ENCODE results near the gene STRADB.
"Not testable (repeated sequence)": the region's sequence is repeated elsewhere in the genome, so short reads cannot be mapped to it uniquely, and the experiment has no call there.

Gene STRADB

DNA sequence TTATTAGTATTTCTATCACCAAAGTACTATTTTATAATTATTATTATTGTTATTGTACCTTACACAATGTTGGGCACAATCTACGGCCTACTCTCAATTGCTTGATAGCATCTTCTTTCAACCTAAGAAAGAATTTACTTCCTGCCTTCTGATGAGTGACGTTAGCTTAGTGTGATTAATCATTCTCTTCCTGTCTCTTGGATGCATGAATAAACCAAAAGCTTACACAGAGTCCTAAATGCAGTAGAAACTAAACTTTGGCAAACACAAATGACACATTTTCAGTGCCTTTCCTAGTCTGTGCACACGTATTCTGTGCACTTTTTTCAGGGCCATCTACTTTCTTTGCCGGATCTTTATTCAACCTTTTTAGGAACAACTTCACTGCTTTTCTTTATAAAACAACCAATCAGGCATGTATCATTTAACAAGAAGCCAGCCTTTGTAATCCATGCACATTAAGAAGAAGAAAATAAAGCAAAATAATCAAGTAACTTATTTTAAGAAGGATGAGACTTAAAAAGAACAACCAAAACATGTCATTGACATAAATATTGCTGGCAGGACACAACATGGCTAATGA, 19.4 kb upstream of the STRADB start:
- no peak for DNase-seq

DNA sequence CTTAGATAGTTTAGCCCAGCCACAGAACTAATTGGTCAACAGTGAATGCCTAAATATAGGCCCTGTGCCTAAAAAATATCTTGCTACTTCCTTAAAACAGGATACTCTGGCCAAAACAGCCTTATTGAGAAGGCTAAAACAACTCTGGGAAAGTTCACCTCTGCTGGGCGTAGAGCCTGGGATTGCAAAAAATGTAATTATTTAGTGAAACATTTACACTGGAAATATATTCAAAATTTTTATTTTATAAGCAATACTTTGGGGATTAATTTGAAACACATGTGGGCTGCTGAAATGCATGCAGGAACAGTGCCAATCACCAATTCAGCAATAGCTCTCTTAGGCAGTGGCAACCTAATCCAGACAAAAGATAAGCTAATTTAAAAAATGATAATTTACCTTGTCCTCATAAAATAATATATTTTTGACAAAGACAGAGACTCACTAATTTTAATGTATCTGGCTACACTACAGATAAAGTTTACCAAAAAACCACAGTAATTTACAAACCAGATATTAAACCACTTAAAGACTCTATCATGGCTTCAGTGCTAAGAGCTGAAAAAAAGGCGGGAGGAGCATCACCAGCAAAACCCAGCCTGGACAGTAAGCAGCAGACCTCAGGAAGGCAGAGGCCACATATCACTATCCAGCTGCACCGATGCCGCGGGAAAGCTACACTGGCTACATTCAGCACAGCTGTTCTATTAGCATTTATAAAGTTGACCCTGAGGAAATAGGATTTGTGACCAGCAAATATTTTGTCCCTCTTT, 18.7 kb upstream of the STRADB start:
- DNase-seq: no peak

DNA sequence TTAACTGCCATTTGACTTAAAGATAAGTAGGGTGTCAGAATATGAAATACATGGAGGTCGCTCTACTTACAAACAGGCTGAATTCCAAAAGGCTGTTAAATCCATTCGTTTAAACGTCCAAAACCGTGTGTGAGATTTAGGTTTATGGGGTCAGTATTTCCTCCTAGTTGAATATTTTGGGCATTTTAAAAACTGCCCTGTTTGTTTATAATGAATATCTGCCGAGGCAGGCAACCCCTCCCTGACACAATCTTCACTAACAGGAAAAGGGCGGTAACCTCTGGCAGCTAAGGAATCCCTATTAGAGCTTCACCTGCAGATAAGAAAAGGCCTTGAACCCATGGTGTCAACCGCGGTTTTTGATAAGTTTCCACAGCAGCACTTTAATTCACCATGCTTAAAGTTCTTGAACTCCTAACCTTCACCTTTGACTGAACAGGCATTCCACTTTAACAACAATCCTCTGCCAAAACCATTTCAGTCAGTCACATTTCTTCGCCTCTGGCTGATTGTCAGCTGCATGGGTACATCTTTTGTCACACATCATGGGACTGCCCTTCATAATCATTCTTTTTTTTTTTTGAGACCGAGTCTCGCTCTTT, 18.0 kb upstream of the STRADB start:
- DNase-seq: no peak

DNA sequence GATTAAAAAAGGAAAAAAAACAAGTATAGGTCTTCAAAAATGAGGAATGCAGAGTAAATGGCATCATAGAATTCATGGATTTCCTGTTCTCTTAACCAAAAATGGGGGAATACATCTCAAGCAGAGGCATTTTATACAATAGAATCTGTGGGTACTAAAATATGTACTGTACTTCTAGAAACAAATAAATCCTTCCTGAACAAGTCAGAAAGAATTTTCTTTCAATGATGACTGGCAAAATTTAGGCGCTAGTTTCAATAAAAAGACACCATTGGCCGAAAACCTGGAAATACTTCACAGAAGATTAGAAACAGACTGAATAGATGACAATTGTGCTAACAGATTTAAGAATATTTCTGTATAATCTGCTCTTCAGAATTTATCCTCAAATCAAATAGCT, 15.4 kb upstream of the STRADB start:
- DNase-seq: no peak

DNA sequence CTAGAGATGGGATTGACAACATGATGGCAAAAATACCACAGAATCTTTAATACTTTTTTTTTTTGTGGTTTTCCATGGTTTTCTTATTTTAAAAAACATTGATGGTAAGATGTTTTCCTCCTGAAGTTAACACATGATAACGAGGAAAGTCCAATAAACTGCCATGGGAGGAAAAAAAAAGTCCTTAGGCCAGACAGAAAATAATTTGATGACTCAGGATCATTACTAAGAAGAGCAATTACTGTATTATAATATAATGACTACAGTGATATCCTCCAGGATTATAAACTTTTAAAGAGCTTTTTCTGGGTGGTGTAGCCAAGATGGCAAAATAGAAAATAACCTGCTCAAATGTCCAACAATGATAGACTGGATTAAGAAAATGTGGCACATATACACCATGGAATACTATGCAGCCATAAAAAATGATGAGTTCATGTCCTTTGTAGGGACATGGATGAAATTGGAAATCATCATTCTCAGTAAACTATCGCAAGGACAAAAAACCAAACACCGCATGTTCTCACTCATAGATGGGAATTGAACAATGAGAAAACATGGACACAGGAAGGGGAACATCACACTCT, 12.1 kb upstream of the STRADB start:
- not testable (repeated sequence) for DNase-seq

DNA sequence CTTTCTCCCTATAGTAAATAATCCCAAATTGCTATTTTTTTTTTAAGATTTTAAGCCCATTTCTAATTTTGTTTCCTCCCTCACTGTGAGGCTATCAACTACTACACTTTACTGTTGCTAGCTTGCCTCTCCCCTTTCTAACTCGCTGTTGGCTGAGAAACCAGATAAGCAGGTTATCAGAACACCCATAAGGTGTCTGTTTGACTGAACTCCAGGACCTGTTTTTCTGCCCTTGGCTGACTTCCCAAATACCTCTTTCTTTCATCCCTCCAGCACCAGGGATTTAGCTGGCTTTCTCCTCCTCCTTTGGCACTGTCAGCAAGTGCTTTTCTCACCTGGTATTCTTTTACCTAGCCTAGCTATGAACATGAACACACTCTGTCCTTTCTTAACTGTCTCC, 11.4 kb upstream of the STRADB start:
- DNase-seq: peak; percentile 52

DNA sequence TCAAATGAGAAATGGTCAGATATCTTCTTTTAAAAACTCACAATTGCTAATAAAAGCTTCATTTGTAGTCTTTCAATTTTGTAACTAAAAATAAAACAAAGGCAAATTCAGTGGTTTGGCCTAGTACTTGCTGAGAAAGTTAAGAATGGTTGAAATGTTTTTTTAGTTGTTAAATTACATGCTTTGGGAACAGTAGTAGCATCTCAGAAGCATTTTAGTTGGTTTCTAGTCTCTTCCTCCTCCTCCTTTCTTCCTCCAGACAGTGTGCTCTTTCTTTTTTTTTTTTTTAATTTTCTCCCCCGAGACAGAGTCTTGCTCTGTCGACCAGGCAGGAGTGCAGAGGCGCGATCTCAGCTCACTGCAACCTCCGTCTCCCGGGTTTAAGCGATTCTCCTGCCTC, 10.1 kb upstream of the STRADB start:
- no peak for DNase-seq

DNA sequence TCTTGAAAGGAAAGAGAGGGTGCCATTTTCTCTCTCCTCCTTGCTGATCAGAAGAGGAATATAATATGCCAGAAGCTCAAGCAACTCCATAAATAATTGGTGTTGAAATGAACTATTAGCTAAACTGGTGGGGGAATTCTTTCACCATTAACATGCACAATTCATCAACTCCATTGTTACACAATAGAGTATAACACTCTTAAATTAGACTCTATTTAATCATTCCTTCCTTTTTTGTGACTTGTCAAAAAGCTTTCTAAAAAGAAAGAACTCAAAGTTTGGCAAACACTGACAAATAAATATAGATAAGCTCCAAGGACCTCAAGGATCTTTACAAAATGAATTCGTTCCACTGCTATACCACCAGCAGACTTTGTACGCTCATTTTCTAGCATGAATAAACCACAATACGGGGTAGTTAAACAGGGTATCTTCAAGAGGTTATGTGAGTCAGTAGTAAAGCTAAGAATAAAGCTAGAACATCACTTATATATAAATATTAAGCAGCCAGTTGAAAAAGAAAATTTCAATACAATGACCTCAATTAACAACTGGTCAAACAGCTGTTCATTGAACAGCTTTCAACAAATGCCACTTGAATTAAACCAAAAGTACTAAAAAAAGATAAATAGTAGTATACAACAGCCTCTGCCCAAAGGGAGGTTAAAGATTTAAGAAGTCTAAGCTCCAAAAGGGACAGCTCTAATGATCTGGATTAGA, 6.6 kb upstream of the STRADB start:
- no peak for DNase-seq

DNA sequence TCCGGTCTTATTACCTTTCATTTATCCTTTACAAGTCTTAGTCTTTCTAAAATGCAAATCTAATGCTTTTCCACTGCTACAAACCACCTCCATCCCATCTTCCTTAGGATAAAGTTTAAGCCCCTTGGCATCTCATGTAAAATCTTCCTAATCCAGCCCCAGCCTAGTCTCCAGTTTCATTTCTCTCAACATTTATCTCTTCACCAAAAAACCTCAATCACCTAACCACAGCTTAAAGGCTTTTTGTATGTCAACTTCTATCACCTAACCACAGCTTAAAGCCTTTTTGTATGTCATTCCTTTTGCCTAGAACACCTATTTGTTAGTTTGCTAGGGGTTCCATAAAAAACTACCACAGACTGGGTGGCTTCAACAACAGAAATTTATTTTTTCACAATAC, 4.5 kb upstream of the STRADB start:
- DNase-seq: no peak

DNA sequence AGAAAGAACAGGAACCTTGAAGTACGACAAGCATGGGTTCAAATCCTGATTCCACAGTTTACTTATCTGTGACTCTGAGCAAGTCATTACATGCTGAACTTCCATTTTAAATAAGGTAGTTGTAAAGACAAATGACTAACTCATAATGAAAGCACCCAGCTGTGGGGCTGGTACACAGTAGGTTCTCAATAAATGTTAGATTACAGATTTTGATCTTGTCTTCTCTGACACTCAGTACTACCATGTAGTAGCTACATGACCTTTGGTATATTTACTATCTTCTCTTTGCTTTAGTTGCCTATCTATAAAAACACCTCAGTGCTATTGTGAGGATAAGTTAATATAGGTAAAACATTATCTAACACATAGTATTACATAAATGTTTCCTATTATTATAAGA, 3.5 kb upstream of the STRADB start:
- no peak for DNase-seq

DNA sequence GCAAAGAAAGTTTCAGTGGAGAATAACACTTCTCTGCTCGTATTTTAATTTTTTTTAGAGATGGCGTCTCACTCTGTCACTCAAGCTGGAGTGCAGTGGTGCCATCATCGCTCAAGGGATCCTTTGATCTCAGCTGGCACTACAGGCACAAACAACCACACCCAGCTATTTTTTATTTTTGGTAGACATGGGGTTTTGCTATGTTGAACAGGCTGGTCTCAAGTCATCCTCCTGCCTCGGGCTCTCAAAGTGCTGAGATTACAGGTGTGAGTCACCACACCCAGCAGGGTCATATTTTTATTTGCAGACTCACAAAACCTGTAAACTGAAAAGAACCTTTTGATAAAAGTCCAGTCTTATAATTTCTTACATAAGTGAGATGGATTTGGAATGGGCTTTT, 2.8 kb upstream of the STRADB start:
- no peak for DNase-seq

DNA sequence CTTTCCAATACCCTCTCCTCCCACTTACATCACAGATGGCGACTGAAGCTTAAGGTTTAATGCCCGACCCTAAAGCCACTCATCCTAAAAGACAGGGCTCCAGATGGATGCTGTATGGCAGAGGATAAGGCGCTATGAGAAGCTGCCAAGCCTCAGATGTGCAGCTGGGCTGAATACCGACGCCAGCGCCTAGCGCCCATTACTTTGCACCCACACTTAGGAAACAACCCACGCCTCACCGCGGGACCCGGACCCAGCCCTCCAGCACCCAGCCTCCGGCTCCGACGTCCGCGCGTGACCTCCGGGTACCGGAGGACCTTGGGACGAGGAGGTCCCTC, 617 bp upstream of the STRADB start:
- DNase-seq: no peak

DNA sequence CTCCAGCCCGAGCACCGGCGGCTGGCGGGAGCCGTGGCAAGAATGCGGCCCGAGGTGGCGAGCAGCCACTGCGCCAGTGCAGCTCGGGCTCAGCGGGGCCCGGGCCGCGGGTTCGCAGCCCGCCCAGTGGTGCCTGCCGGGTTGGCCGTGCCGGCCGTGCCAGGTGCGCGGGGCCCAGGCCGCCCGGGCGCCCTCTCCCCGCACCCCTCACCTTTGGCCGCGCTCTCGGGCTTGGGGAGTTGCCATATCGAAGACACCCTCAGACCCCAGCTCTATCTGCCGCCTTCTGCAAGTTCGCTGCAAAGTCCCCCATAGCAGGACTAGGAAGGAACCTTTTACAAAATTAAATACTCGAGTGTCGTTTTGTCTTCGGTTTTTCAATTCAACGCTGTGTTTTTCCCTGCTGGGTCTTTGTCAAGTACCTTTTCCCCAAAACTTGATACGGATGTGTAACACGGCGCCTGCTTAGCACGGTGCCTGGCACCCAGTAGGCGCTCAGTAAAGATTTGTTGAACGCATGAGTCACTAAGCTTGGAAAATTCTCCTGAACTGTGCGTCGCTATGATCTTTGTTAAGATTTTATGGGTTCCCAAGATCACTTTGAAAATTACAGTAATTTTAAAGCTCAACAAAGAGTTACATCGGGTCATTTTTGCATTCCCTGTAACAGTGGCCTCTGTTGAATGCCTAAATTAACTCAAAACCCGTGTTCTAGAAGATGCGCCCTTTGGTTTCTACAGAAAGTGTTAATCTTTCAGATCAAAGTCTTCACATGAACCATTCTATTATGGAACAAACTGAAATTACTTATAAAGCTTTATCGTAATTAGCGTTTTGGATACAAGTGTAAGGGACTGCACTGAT, 750 bp downstream of the STRADB start:
- DNase-seq: no peak

DNA sequence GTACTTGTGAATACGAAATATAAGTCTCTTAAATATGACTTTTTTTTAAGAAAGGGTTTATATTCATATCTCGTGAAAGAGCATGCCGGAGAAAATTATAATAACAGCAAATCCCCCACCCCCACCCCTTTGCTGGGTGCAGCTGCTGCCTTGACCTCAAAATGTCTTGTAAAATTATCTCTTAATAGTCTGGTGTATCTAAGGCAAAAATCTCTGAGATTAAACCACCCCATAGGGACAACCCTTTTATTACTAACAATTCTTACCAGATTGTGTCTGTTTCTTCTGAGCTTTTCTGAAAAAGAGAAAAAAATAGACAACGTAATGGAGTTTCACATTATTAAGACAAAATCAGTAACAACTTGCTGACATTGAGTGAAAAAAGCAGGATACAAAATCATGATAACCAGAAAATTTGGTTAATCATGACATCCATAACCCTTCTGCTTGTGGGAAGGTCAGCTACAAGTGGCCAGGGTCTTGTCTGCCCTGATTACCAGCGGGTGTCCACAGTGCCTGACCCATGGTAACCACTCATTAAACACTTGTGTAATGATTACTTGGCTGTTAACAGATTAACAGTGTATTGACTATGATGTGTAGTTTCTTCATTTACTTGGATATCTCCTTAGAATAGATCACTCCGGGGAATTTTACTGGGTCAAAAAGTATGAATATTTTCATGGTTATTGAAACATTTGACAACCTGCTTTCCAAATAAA, 1.5 kb downstream of the STRADB start:
- no peak for DNase-seq

DNA sequence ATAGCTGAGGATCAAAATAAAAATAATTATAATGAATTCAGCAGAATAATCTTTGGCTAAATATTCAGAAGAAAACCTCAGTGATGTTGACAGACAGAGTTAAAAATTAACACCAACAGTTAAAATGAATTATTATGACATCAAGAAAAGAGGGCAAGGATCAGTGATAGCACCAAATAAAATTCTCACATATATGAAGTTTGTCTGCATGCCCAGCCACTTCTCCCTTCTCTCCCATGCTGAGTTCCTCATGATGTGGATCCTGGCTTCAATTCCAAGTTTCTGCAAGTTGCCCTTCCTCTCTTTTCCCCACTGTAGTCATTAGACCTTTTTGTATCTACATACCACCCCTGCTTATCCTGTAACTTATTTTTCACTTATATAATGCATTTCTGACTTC, 6.8 kb downstream of the STRADB start:
- no peak for DNase-seq

DNA sequence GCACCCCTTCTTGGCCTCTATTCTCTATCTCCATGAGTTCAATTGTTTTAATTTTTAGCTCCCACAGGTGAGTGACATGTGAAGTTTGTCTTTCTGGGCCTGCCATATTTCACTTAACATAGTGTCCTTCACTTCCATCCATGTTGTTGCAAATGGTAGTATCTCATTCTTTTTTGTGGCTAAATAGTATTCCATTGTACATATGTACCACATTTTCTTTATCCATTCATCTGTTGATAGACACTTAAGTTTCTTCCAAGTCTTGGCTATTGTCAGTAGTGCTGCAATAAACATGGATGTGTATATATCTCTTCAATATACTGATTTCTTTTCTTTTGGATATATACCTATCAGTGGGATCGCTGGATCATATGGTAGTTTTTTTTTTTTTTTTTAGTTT, 9.0 kb downstream of the STRADB start:
- no peak for DNase-seq

DNA sequence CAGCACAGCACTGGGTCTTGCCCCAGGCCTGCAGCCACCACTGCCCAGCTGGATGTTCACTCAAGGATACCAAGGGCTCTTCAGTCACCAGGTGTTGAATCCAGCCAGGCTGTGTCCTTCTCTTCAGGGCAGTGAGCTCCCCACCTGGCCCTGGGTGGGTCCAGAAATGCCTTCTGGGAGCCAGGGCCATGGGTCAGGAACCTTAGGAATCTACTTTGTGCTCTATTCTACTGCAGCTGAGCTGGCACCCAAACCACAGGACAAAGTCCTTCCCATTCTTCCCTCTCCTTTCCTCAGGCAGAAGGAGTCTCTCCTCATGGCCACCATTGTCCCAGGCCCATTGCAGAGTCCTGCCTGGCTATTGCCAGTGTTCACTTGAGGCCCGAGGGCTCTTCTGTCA, 13.0 kb downstream of the STRADB start:
- DNase-seq: no peak

DNA sequence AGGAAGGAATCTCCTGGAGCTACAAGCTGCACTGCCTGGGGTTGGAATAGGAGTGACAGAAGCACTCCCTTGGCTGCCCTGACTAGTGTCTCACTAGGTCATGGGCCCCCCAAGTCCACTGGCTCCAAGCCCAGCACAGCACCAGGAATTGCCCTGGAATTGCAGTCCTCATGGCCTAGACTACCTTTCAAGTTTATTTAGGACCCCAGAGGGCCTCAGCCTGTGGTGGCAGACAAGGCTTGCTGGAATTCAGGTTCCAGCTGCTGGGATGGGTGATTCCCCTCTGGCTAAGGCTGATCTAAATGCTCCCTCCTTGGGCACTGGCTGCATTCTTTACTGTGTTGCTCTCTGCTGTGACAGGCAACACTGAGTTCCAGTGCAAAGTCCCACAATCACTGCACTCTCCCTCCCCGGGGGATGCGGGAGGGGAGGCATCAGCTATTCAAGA, 14.0 kb downstream of the STRADB start:
- DNase-seq: no peak

DNA sequence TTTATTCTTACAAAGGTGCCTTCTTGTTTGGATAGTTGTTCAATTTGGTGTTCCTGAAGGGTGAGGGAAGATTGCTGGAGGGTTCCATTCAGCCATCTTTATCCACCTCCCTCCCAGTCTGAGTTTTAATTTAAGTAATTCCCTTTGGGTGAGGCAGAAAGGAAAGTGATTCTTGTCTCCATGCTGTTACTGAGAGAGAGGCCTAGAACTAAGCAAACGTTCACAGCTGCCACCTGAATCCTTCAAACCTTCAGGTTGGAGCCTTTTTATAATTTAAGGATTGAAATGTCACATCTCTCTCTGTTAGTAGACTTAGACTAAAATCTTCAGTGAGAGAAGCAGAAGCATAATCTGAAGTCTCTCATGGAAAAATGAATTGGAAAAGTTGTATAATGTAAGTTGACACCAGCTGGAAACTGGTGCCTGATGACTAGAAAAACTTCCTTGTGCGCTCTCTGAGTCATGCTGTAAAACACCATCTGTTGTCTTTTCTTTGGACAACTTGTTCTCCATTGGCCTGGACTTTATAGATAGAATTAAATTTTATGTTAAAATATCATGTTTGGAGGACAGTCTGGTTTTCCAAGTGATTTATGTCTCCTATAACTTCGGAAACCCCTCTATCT, 14.6 kb downstream of the STRADB start:
- no peak for DNase-seq

DNA sequence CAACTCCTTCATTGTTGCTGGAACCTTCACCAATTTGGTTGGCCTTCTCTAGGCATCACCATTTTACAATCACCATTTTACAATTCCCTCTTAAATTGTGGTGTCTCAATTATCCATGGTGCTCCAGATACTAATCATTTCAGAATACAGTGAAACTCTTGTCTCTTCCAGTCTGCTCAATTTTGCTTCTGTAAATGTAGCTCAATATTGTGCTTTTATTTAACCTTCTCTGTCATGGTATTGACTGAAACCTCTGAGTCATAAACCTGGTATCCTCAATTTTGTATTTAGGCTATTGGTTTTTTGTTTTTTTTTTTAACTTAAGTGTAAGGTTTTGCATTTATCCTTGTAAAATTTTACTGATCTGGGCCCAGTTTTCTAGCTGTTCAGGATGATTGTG, 16.1 kb downstream of the STRADB start:
- no peak for DNase-seq

All from NCI-H1048 (cell line).